ENCODE results near the gene OPCML. TPM values are rescaled to one million over a fixed set of nuclear protein-coding genes. Genes with fewer than 3 reads are reported as not detected.

The OPCML gene
- total RNA-seq, 2 experiments from 2014 or later: not detected

DNA sequence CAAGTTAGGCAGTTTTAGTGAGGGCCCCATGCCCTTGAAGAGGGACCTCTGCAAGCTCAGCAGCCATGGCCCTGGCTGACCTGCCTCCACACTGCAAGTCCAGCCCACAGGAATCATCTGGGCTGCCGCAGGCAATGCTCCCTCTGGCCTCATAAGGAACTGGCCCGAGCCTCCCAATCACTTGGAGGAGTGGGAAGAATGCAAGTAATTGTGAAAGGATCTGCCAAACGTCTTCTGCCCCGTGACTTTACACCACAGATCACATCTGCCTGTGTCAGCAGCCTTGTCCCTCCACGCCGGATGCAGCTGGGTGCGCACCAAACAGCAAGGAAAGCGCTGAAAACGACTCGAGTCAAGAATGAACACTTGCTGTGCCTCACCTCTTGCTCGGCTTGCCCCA is 23.8 kb downstream of the OPCML start:
- Mint-ChIP-seq H3K9me3 (no peaks in the 10 kb centered on the region), H3K27ac (no peak overlapping the region), H3K4me3 (no peak overlapping the region), H3K4me1 (ENCODE audit: low read depth) (no peaks in the 10 kb centered on the region), H3K36me3 (no peaks in the 10 kb centered on the region), H3K27me3 (no peaks in the 10 kb centered on the region)
- ChIA-PET CTCF (no interaction called here), POLR2A (interaction anchor here (0.6 kb wide), 1 partner anchor 19 kb away, joined by 4 read pairs; no protein-coding TSS in a partner anchor)
- intact Hi-C loops (cut with micrococcal nuclease): no loop called here
- no peak for DNase-seq

DNA sequence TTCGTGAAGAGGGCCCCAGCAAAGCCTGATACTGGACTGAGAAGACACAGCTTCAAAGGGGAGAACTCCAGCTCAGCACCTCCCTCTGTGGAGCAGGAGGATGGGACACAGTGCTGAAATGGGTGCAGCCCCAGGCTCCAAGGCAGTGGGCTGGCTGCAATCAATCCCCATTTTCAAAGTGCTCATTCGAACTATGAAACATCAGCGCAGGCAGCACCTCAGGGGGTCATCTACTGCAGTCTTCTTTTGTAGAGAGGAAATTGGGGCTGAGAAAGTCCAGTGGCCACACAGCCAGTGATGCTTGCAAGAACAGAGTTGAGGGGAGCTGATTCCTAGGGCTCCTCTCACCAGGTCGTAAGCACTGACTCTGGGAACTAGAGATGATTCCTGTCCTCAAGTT is 25.1 kb downstream of the OPCML start:
- intact Hi-C loops (cut with micrococcal nuclease): no loop called here
- DNase-seq: no peak
- POLR2A ChIA-PET: no interaction called here
- H3K27ac Mint-ChIP-seq: no peak overlapping the region
- H3K36me3 Mint-ChIP-seq: no peaks in the 10 kb centered on the region
- H3K4me3 Mint-ChIP-seq: no peak overlapping the region
- H3K4me1 Mint-ChIP-seq (ENCODE audit: low read depth): no peaks in the 10 kb centered on the region
- no peaks in the 10 kb centered on the region for H3K27me3 Mint-ChIP-seq
- CTCF ChIA-PET: no interaction called here
- no peaks in the 10 kb centered on the region for H3K9me3 Mint-ChIP-seq

DNA sequence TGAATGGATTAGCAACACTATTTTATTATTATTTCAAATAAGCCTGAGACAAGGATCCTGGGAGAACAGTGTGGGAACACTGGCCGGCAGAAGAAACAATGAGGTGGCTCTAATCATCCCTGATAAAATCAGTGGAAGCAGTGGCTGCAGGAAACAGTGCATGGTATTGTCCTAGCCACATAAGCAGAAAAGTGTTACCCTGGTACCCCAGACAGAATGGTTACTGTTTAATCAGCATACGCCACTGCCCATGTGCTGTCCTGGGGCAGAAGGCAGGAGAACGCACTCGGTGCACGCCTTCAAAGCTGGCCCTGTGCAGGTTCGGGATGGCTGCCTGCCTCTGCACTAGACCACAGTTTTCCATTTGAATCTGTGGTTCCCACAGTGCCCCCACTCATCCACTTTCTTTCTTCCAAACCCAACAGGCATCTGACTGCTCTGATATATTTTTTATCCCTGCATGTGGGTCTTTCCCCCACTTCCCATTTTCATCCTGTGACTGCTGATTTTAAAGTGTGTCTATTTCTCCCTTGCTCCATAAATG is 25.7 kb downstream of the OPCML start:
- Mint-ChIP-seq H3K36me3 (no peaks in the 10 kb centered on the region), H3K4me1 (ENCODE audit: low read depth) (no peaks in the 10 kb centered on the region), H3K4me3 (no peak overlapping the region), H3K9me3 (no peaks in the 10 kb centered on the region), H3K27ac (no peak overlapping the region), H3K27me3 (no peaks in the 10 kb centered on the region)
- POLR2A ChIA-PET: no interaction called here
- CTCF ChIA-PET: no interaction called here
- DNase-seq: no peak
- intact Hi-C loops (cut with micrococcal nuclease): no loop called here

DNA sequence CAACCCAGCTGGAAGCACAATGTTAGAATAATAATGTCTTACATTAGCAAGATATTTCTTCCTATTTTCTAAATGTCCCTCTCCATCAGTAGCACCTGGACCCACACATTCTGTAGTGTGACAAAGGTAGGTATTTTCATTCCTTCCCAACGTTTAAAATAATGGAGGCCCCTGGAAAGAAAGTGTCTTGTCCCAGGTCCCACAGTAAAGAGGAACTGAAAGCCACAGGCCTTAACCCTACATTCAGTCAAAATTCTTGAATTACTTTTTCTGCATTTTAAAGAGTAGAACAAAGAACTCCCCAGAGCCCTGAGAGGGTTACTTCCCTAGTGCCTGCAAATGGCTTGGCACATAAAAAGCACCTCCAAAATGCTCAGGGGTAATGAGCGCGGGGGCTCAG is 26.3 kb downstream of the OPCML start:
- no peaks in the 10 kb centered on the region for H3K4me1 Mint-ChIP-seq (ENCODE audit: low read depth)
- H3K36me3 Mint-ChIP-seq: no peaks in the 10 kb centered on the region
- H3K27ac Mint-ChIP-seq: no peak overlapping the region
- H3K27me3 Mint-ChIP-seq: no peaks in the 10 kb centered on the region
- H3K9me3 Mint-ChIP-seq: no peaks in the 10 kb centered on the region
- intact Hi-C loops (cut with micrococcal nuclease): no loop called here
- ChIA-PET POLR2A (no interaction called here), CTCF (no interaction called here)
- DNase-seq: no peak
- H3K4me3 Mint-ChIP-seq: no peak overlapping the region

DNA sequence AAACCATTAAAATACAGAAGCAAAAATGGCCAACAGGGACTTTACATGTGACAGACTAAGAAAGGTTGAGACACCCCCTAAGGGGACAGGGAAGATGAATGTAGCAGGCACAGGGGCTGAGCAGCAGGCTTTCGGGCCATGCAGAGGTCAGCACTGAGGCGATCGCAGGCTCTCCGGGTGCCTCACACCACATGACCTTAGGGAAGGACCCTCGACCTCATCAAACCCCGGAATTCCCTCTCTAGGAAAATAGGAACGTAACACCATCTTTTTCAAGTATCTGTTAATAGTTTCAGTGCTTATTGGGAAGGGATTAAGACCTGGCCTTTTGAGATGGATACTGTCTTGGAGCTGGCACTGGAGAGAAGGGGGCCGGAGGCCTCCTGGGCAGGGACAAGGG is 27.4 kb downstream of the OPCML start:
- ChIA-PET POLR2A (no interaction called here), CTCF (no interaction called here)
- DNase-seq: no peak
- no peaks in the 10 kb centered on the region for H3K36me3 Mint-ChIP-seq
- no peaks in the 10 kb centered on the region for H3K9me3 Mint-ChIP-seq
- H3K27me3 Mint-ChIP-seq: no peaks in the 10 kb centered on the region
- intact Hi-C loops (cut with micrococcal nuclease): no loop called here
- no peaks in the 10 kb centered on the region for H3K4me1 Mint-ChIP-seq (ENCODE audit: low read depth)
- no peak overlapping the region for H3K4me3 Mint-ChIP-seq
- H3K27ac Mint-ChIP-seq: no peak overlapping the region

DNA sequence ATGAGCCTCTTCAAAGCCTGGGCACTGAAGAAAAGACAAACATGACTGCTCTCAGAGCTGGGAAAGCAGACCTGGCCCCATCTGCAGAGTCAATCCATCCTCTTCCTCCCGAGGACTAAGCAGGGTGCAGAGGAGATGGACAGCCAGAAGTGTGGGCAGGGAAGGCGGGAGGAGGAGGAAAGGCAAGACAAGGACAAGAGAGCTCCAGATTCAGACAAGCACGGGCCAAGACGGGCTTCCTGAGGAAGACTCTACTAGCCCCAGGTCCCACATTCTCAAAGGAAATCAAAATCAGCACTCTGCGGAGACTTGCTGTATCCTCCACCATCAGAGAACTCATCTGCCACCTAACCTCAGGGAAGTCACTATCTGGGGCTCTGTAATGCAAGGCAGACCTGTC is 28.5 kb downstream of the OPCML start:
- Mint-ChIP-seq H3K27me3 (no peaks in the 10 kb centered on the region), H3K36me3 (no peaks in the 10 kb centered on the region), H3K4me3 (no peak overlapping the region), H3K9me3 (no peaks in the 10 kb centered on the region), H3K4me1 (ENCODE audit: low read depth) (no peaks in the 10 kb centered on the region), H3K27ac (no peak overlapping the region)
- ChIA-PET POLR2A (no interaction called here), CTCF (no interaction called here)
- DNase-seq: no peak
- intact Hi-C loops (cut with micrococcal nuclease): no loop called here

DNA sequence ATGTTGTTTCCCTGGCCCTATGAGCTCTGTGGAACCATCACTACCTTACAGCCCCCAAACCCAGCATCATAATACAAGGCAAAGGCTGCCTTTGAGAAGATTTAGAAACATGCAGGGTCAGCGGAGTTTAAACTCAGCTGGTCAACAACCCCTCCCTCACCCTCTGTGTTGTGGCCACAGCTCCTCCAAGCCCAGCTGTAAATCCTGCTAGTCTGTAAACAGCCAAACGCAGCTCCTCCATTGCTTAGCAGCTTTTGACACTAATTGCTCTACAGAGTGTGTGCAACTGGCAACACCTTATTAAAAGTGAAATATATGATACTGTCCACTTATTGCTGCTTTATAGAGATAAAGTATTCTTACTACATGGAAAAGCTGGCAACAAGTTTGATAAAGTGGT is 29.1 kb downstream of the OPCML start:
- H3K9me3 Mint-ChIP-seq: no peaks in the 10 kb centered on the region
- H3K27me3 Mint-ChIP-seq: no peaks in the 10 kb centered on the region
- no peak for DNase-seq
- H3K27ac Mint-ChIP-seq: no peak overlapping the region
- ChIA-PET POLR2A (no interaction called here), CTCF (no interaction called here)
- intact Hi-C loops (cut with micrococcal nuclease): no loop called here
- no peaks in the 10 kb centered on the region for H3K36me3 Mint-ChIP-seq
- H3K4me3 Mint-ChIP-seq: no peak overlapping the region
- H3K4me1 Mint-ChIP-seq (ENCODE audit: low read depth): no peaks in the 10 kb centered on the region

DNA sequence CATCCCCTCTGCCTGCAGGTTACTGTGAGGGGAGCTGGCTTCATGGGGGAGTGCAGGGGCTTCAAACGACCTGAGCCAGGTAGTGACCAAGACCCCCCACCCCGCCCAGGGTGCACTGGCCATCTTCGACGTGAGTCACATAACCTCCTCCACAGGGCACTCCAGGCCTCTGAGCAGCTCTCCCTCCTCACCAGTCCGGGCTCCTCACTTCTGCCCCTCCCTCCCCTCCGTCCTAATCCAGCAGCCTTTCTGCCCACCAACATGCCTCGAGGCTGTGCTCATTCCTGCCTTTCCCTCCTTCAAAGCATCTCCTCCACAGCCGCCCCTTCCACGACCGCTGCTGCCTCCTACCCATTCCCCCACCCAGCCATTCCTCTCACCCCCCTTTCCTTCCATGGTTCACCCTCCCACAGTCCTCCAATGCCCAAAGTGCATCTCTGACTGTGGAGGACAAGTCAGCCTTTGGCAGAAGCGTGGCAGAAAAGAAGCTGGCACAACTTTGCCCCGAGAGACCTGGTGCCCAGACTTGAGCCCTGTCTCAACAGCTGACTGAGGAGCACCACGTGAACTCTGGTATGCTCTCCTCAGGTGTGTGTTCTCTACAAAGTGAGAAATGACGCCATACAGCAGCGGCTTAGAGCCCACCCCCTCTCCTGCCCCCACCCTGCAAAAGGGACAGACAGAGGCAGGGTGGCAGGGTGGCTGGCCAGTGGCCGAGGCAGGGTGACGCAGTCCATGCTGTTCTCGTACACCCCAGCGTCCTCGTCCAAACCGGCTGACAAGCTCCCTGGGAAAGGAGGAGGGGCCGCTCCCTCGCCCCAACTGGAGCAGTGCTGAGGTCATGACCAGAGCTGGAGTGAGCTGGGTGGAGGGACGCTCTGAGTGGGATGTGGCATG is 30.4 kb downstream of the OPCML start:
- ChIA-PET CTCF (no interaction called here), POLR2A (no interaction called here)
- Mint-ChIP-seq H3K4me1 (ENCODE audit: low read depth) (no peaks in the 10 kb centered on the region), H3K27ac (no peak overlapping the region), H3K27me3 (no peaks in the 10 kb centered on the region), H3K4me3 (no peak overlapping the region), H3K36me3 (no peaks in the 10 kb centered on the region), H3K9me3 (no peaks in the 10 kb centered on the region)
- intact Hi-C loops (cut with micrococcal nuclease): no loop called here
- no peak for DNase-seq

DNA sequence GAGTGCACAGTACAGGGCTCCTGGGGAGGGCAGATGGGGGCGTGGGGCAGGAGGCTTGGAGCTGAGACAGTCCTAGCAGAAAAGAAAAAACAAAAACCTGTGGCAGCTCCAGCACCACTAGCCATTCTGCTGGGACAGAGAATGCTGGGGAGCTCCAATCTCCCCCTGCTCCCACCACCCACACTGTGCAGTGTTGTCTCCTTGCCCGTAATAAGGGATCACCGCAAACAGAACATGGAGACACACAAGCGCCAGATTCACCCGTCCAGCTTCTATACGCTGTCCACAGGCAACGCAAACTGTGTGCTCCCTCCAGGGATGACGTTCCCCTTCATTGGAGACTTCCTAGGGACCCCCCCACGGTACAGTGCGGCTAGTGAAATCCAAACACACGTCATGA is 31.4 kb downstream of the OPCML start:
- Mint-ChIP-seq H3K4me3 (no peak overlapping the region), H3K36me3 (no peaks in the 10 kb centered on the region), H3K27me3 (no peaks in the 10 kb centered on the region), H3K9me3 (no peaks in the 10 kb centered on the region), H3K4me1 (ENCODE audit: low read depth) (no peaks in the 10 kb centered on the region), H3K27ac (no peak overlapping the region)
- CTCF ChIA-PET: no interaction called here
- no peak for DNase-seq
- POLR2A ChIA-PET: no interaction called here
- intact Hi-C loops (cut with micrococcal nuclease): no loop called here

DNA sequence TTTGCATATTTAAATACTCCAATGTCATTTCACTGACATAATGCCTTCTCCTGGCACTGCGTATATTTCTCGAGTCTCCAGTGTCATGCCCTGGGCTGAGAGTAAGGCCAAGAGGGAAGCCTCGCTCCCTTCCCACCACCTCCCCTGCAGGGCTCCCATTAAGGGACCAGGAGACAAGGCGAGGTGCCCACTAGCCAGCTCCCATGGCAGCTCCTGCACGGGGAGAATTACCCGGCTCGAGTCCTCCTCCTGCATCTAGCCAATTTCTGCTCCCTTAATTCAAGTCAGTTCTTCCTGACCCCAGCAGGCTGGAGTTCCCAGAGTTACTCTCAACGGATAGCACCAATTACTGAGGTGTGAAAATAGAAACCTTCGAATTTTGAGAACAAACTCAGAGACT is 31.9 kb downstream of the OPCML start:
- POLR2A ChIA-PET: no interaction called here

DNA sequence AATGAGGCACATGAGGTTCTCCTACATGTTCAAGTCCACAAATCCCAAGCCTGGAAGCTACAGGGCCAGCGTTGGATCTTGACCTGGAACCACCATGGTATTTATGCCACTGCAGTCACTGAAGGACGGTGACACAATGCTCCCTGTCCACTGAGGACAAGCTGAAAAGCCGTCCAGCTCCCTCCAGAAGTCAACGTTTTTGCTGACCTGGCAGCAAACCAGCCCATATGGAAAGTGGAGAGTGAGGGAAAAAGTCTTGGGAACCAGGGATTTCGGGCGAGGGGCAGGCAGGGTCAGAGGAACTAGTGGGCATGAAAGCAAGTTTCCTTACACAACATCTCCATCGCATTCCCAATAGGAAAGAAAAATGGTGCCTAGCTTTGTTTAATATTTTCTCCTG is 33.3 kb downstream of the OPCML start:
- no peak overlapping the region for H3K4me3 Mint-ChIP-seq
- no peak for DNase-seq
- POLR2A ChIA-PET: no interaction called here
- H3K9me3 Mint-ChIP-seq: peaks cover 5% of the 10 kb centered on the region
- no peak overlapping the region for H3K27ac Mint-ChIP-seq
- CTCF ChIA-PET: no interaction called here
- intact Hi-C loops (cut with micrococcal nuclease): no loop called here
- no peaks in the 10 kb centered on the region for H3K4me1 Mint-ChIP-seq (ENCODE audit: low read depth)
- H3K36me3 Mint-ChIP-seq: no peaks in the 10 kb centered on the region
- H3K27me3 Mint-ChIP-seq: no peaks in the 10 kb centered on the region

More for the DNA sequence above, 31.9 kb downstream of the OPCML start:
- Mint-ChIP-seq H3K36me3 (no peaks in the 10 kb centered on the region), H3K9me3 (peaks cover 3% of the 10 kb centered on the region), H3K27ac (no peak overlapping the region), H3K27me3 (no peaks in the 10 kb centered on the region), H3K4me1 (ENCODE audit: low read depth) (no peaks in the 10 kb centered on the region), H3K4me3 (no peak overlapping the region)
- intact Hi-C loops (cut with micrococcal nuclease): no loop called here
- DNase-seq: no peak
- CTCF ChIA-PET: no interaction called here

DNA sequence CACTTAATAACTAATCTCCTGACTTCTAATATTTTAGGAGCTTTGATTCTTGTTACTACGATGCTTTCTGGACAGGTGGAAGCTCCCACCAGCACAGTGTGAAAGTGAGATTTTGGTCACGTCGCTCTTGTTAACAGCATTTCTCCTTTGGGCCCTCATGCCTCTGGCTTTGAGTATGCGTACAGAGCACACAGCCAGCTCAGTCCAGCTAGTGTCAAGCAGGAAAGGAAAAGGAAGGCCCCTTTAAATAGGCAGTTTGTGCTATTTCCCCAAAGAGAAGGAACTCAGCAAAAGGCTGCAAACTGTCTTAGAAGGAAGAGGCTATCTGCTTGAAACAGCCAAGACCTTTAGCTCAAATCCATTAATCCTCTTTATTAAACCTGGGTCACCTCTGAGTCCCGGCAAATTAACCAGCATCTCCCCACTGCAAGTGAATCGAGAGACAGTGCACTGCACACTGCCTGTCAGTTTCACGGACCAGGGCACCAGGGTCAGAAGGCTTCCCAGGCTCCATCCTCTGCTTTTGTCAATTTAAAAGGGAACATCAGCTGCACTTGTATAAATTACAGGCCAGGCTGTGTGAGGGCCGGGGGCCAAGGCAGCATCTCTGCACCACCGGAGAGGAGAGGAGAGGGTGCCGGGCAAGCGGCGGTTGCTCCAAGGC is 34.7 kb downstream of the OPCML start:
- ChIA-PET POLR2A (no interaction called here), CTCF (no interaction called here)
- no peak for DNase-seq
- no peaks in the 10 kb centered on the region for H3K36me3 Mint-ChIP-seq
- no peak overlapping the region for H3K27ac Mint-ChIP-seq
- H3K4me3 Mint-ChIP-seq: no peak overlapping the region
- no peaks in the 10 kb centered on the region for H3K27me3 Mint-ChIP-seq
- H3K4me1 Mint-ChIP-seq (ENCODE audit: low read depth): no peaks in the 10 kb centered on the region
- peaks cover 5% of the 10 kb centered on the region for H3K9me3 Mint-ChIP-seq
- intact Hi-C loops (cut with micrococcal nuclease): no loop called here

DNA sequence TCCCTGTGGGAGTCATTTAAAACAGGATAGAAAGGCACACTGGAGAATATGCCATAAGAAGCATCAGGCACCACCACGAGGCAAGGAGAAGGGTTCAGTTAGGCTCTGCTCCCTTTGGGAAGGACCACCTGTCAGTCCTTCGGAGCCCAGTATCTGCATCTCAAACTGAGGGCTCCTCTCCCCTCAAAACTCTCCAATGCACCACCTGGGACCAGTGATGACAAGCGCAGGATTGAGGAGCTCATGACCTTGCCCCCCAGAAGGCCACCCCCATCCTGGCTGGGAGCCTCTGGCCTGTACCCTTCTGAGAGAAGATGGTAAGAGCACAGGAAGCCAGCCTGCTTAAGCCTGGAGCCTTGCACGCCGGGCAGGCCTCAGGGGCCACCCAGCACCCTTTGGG is 39.4 kb downstream of the OPCML start:
- DNase-seq: no peak
- intact Hi-C loops (cut with micrococcal nuclease): no loop called here
- ChIA-PET POLR2A (no interaction called here), CTCF (no interaction called here)
- H3K27ac Mint-ChIP-seq: no peak overlapping the region
- H3K36me3 Mint-ChIP-seq: no peaks in the 10 kb centered on the region
- no peak overlapping the region for H3K4me3 Mint-ChIP-seq
- H3K9me3 Mint-ChIP-seq: peaks cover 8% of the 10 kb centered on the region
- no peaks in the 10 kb centered on the region for H3K4me1 Mint-ChIP-seq (ENCODE audit: low read depth)
- H3K27me3 Mint-ChIP-seq: no peaks in the 10 kb centered on the region

Measured in activated CD4-positive, alpha-beta memory T cell treated with anti-CD3 and anti-CD28 coated beads for 36 hours (primary cell).